OCI-LY3 (cell line): ENCODE measurements around the gene MGMT.

Experiments
- EZH2phosphoT487 ChIP-seq: fragments of 200-600 bp; shearing (Covaris generic); IDR thresholded peaks from 2 replicates; pipeline ENCODE4 v1.6.1; 2018; ENCODE audit warnings: antibody characterized with exemption, mixed run types, low read depth
- TF ChIP-seq, protein P1 (sequence below): fragments of 200-600, 300-600 bp; sonication (generic); IDR thresholded peaks from 2 replicates; pipeline ENCODE4 v1.5.1; 2014; ENCODE audit warnings: antibody characterized with exemption, low read length, low read depth

GRCh38 chr10:129607607-129608109 lies 140.6 kb downstream of the MGMT start:
- TF ChIP-seq, protein P1, sequence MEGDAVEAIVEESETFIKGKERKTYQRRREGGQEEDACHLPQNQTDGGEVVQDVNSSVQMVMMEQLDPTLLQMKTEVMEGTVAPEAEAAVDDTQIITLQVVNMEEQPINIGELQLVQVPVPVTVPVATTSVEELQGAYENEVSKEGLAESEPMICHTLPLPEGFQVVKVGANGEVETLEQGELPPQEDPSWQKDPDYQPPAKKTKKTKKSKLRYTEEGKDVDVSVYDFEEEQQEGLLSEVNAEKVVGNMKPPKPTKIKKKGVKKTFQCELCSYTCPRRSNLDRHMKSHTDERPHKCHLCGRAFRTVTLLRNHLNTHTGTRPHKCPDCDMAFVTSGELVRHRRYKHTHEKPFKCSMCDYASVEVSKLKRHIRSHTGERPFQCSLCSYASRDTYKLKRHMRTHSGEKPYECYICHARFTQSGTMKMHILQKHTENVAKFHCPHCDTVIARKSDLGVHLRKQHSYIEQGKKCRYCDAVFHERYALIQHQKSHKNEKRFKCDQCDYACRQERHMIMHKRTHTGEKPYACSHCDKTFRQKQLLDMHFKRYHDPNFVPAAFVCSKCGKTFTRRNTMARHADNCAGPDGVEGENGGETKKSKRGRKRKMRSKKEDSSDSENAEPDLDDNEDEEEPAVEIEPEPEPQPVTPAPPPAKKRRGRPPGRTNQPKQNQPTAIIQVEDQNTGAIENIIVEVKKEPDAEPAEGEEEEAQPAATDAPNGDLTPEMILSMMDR, result no peak
- TF ChIP-seq EZH2phosphoT487, result no peak
